Endodermal cell (in vitro differentiated cells): ENCODE measurements around the gene PSMG1. TPM values are rescaled to one million over a fixed set of nuclear protein-coding genes. Genes with fewer than 3 reads are reported as not detected.

ENCODE experiments used
- DNase-seq: peaks from one replicate; pipeline ENCODE4 v3.0.0-alpha.2; 2017
- H3K27ac ChIP-seq: 2 replicates; pipeline ENCODE4 v1.5.1; 2013; ENCODE audit warnings: mild to moderate bottlenecking, low read depth, low read length, moderate library complexity
- H3K27me3 ChIP-seq: 2 replicates; pipeline ENCODE4 v1.6.1; 2013; ENCODE audit warnings: mild to moderate bottlenecking, low read length, moderate library complexity; ENCODE audit not compliant: insufficient read depth, control insufficient read depth, poor library complexity, severe bottlenecking
- H3K36me3 ChIP-seq: 2 replicates; pipeline ENCODE4 v1.7.0; 2013; ENCODE audit warnings: mild to moderate bottlenecking, low read length, moderate library complexity; ENCODE audit not compliant: control insufficient read depth, insufficient read depth
- H3K4me1 ChIP-seq: one replicate; pipeline ENCODE4 v1.7.0; 2013; ENCODE audit warnings: low read length; ENCODE audit not compliant: control insufficient read depth, insufficient read depth
- H3K4me3 ChIP-seq: 2 replicates; pipeline ENCODE4 v1.5.1; 2013; ENCODE audit warnings: mild to moderate bottlenecking, low read length, moderate library complexity
- H3K9ac ChIP-seq: 2 replicates; pipeline ENCODE4 v1.6.1; 2013; ENCODE audit warnings: mild to moderate bottlenecking, low read length, moderate library complexity; ENCODE audit not compliant: poor library complexity, severe bottlenecking; ENCODE audit errors: extremely low read depth
- H3K9me3 ChIP-seq: 2 replicates; pipeline ENCODE4 v1.6.1; 2013; ENCODE audit warnings: mild to moderate bottlenecking, low read length, moderate library complexity; ENCODE audit not compliant: control insufficient read depth
- H3K27ac Mint-ChIP-seq: 2 replicates; pipeline ENCODE4 v1.8.0; 2020; ENCODE audit warnings: mixed read lengths
- H3K27me3 Mint-ChIP-seq: 2 replicates; pipeline ENCODE4 v1.8.0; 2021; ENCODE audit warnings: mild to moderate bottlenecking, mixed read lengths; ENCODE audit not compliant: insufficient read depth
- H3K36me3 Mint-ChIP-seq: 2 replicates; pipeline ENCODE4 v1.8.0; 2020; ENCODE audit warnings: low read depth, mixed read lengths
- H3K4me1 Mint-ChIP-seq: 2 replicates; pipeline ENCODE4 v1.8.0; 2020; ENCODE audit warnings: mixed read lengths
- H3K4me3 Mint-ChIP-seq: 2 replicates; pipeline ENCODE4 v1.8.0; 2020; ENCODE audit warnings: mild to moderate bottlenecking, moderate library complexity, mixed read lengths
- H3K9me3 Mint-ChIP-seq: 2 replicates; pipeline ENCODE4 v1.8.0; 2020; ENCODE audit warnings: mild to moderate bottlenecking, mixed read lengths
- CTCF ChIP-seq: fragments of 200-600 bp; sonication (generic); conservative IDR thresholded peaks from 2 replicates; pipeline ENCODE4 v1.5.0; 2021; ENCODE audit warnings: antibody characterized with exemption, mild to moderate bottlenecking
- WGBS, 2 experiments: methylation state at CpG; one replicate each; pipeline versions ENCODE4 v1.1.5 to v1.1.7; 2013; ENCODE audit warnings: missing lambda C conversion rate in 2 of 2, mixed read lengths in 1 of 2; ENCODE audit not compliant: insufficient coverage in 1 of 2, insufficient read length in 1 of 2; 5-methylcytosine and 5-hydroxymethylcytosine counted together
- total RNA-seq, 2 donors: library from RNA; stranded (reverse); fragmentation: NEBNext Ultra II Directional in 1 of 2; extraction: Animal tissue kit (Norgen Biotek cat#: 25700) in 1 of 2; gene quantifications; 2 replicates in 1 of 2; 3 replicates in 1 of 2; pipeline ENCODE4 v1.2.1, GENCODE V29; 2021

The PSMG1 gene
- total RNA-seq, 2 donors from 2014 or later: 47.3 to 52.6 TPM

GRCh38 chr21:39127506-39127905 lies 55.7 kb downstream of the PSMG1 start:
- Histone ChIP-seq H3K27me3 (no peaks in the 10 kb centered on the region), H3K4me3 (no peak overlapping the region), H3K4me1 (no peaks in the 10 kb centered on the region), H3K9me3 (peaks cover 4% of the 10 kb centered on the region), H3K9ac (no peak overlapping the region), H3K36me3 (no peaks in the 10 kb centered on the region), H3K27ac (no peak overlapping the region)
- no peaks in the 10 kb centered on the region for H3K9me3 Mint-ChIP-seq
- TF ChIP-seq CTCF: peak; percentile 60
- H3K27ac Mint-ChIP-seq: no peak overlapping the region
- no peak overlapping the region for H3K4me3 Mint-ChIP-seq
- peaks cover 3% of the 10 kb centered on the region for H3K4me1 Mint-ChIP-seq
- no peaks in the 10 kb centered on the region for H3K27me3 Mint-ChIP-seq
- WGBS, 2 experiments: 77 to 92% methylated on average over 7 to 8 of the region's 8 CpGs
- no peaks in the 10 kb centered on the region for H3K36me3 Mint-ChIP-seq
- DNase-seq: peak; percentile 78

- no peak overlapping the region for H3K27ac Mint-ChIP-seq
- DNase-seq: no peak
- no peaks in the 10 kb centered on the region for H3K27me3 Mint-ChIP-seq
- Histone ChIP-seq H3K4me1 (no peaks in the 10 kb centered on the region), H3K36me3 (no peaks in the 10 kb centered on the region), H3K9me3 (peaks cover 2% of the 10 kb centered on the region), H3K27ac (no peak overlapping the region), H3K9ac (no peak overlapping the region), H3K4me3 (no peak overlapping the region), H3K27me3 (no peaks in the 10 kb centered on the region)
- peaks cover 3% of the 10 kb centered on the region for H3K4me1 Mint-ChIP-seq
- TF ChIP-seq CTCF: no peak
- H3K9me3 Mint-ChIP-seq: no peaks in the 10 kb centered on the region
- H3K36me3 Mint-ChIP-seq: no peaks in the 10 kb centered on the region
- 79% methylated on average over 4 of the region's 4 CpGs; no CpG with 5 or more reads in 1 of the 2 experiments for WGBS, 2 experiments
- H3K4me3 Mint-ChIP-seq: no peak overlapping the region
Measured at GRCh38 chr21:39126486-39126806, 56.8 kb downstream of the PSMG1 start.

GRCh38 chr21:39125752-39126485 lies 57.3 kb downstream of the PSMG1 start:
- Histone ChIP-seq H3K4me1 (no peaks in the 10 kb centered on the region), H3K36me3 (no peaks in the 10 kb centered on the region), H3K9ac (no peak overlapping the region), H3K27ac (no peak overlapping the region), H3K27me3 (no peaks in the 10 kb centered on the region), H3K9me3 (no peaks in the 10 kb centered on the region), H3K4me3 (no peak overlapping the region)
- no peaks in the 10 kb centered on the region for H3K9me3 Mint-ChIP-seq
- DNase-seq: peak; percentile 86
- WGBS, 2 experiments: 36 to 42% methylated on average over 4 to 7 of the region's 7 CpGs
- H3K4me3 Mint-ChIP-seq: no peak overlapping the region
- no peaks in the 10 kb centered on the region for H3K27me3 Mint-ChIP-seq
- peak; percentile 77 for TF ChIP-seq CTCF
- H3K36me3 Mint-ChIP-seq: no peaks in the 10 kb centered on the region
- H3K27ac Mint-ChIP-seq: no peak overlapping the region
- peaks cover 3% of the 10 kb centered on the region for H3K4me1 Mint-ChIP-seq

Other genes with a start within 250 kb of the PSMG1 start
- gene BRWD1, start 130.2 kb upstream of the PSMG1 start, total RNA-seq: 10 to 100 TPM; 64.7 to 76.1 TPM
- gene HMGN1, start 165.6 kb upstream of the PSMG1 start, total RNA-seq: 100 to 1,000 TPM; 526 to 626 TPM